ENCODE data around the gene ATP8A2.
"Not testable (repeated sequence)": the region's sequence is repeated elsewhere in the genome, so short reads cannot be mapped to it uniquely, and the experiment has no call there.

ATP8A2 gene

GRCh38 chr13:25466880-25467279, 95.1 kb downstream of the ATP8A2 start:
- DNase-seq: no peak

- DNase-seq: peak; percentile 32
Measured at GRCh38 chr13:25468325-25469168, 96.8 kb downstream of the ATP8A2 start.

GRCh38 chr13:25469169-25469525, 97.4 kb downstream of the ATP8A2 start:
- DNase-seq: no peak

GRCh38 chr13:25473864-25474263, 102.1 kb downstream of the ATP8A2 start:
- no peak for DNase-seq

GRCh38 chr13:25478186-25478585, 106.4 kb downstream of the ATP8A2 start:
- DNase-seq: peak; percentile 18

- peak; percentile 16 for DNase-seq
Measured at GRCh38 chr13:25489238-25489637, 117.5 kb downstream of the ATP8A2 start.

GRCh38 chr13:25490236-25490635, 118.5 kb downstream of the ATP8A2 start:
- no peak for DNase-seq

GRCh38 chr13:25493931-25494640, 122.3 kb downstream of the ATP8A2 start:
- peak; percentile 1 for DNase-seq

- DNase-seq: no peak
Measured at GRCh38 chr13:25494698-25495411, 123.1 kb downstream of the ATP8A2 start.

DNA sequence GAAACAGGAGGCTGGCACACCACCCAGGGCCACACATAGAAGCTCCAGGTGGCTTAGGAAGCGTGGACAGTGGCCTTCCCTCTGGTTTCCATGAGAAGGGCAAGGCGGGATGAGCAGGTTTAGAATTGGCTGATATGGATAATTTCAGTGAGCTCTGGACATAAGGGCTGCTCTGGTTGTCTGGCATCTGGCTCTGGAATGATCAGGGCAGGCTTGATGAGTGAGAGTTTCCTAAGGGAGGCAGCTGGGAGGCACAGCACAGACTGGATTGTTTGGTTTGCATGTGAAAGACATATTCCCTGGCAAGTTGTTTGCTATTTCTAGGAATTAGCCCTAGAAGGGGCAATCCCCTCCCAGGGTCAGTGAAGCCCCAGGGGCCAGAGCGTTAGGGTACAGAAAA, 129.5 kb downstream of the ATP8A2 start:
- DNase-seq: no peak

GRCh38 chr13:25502031-25502430, 130.3 kb downstream of the ATP8A2 start:
- no peak for DNase-seq

GRCh38 chr13:25502551-25502950, 130.8 kb downstream of the ATP8A2 start:
- no peak for DNase-seq

DNA sequence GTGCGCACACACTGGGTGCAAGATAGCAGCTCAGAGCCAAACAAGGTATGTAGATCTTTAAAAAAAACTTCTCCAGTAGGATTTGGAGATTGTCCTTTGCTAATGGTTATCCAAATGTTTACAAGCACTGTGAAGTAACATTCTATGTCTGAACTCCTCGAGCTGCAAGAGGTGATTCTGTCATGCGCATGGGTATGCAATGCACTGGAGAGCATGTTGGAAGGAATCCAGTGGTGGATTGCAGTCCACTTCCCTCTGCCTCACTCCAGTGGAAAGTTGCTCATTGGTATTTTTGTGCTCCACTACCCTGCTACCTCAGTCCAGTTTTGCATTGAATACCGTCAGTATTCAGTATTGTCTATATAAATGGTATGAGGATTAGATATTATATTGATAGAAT, 132.1 kb downstream of the ATP8A2 start:
- no peak for DNase-seq

DNA sequence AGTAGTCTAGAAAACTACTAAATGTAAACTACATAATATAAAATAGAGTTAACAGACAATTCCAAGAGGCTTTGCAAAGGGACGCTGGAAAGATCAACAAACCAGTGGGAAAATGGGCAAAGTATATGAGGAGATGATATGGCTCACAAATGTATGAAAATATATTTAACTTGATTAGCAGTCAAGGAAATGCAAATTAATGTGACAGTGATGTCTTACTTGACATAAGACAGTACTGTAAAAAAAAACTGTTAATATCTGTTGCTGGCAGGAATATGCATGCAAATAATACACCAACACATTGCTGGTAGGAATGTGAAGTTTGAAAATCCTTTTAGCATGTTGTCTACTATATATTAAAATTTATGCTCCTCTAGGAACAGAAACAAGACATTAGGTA, 136.1 kb downstream of the ATP8A2 start:
- DNase-seq: no peak

- DNase-seq: not testable (repeated sequence)
Measured at GRCh38 chr13:25513060-25513459, 141.3 kb downstream of the ATP8A2 start.

GRCh38 chr13:25518441-25518840, 146.7 kb downstream of the ATP8A2 start:
- no peak for DNase-seq

- no peak for DNase-seq
Measured at GRCh38 chr13:25525884-25526283, 154.1 kb downstream of the ATP8A2 start.

GRCh38 chr13:25528266-25528665, 156.5 kb downstream of the ATP8A2 start:
- no peak for DNase-seq

DNA sequence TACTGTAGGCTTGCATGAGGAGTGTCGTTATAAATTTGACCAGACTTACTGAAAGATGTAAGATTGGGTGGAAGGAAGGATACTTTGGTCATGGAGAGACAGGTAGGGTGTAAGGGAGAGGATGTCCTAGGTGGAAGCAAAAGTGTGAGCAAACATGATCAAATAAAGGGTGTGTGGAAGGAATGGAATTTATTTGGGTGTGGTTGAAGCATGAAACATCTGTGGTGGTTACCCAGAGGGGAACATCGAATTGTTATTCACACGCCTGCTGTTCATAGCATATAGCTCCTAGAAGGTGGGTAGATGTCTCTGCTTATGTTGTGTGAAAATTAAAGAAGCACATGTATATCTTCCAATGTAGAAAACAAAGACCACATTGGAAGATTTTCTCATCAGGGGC, 157.7 kb downstream of the ATP8A2 start:
- DNase-seq: no peak

- no peak for DNase-seq
Measured at GRCh38 chr13:25538276-25538675, 166.5 kb downstream of the ATP8A2 start.

GRCh38 chr13:25541434-25542123, 169.8 kb downstream of the ATP8A2 start:
- DNase-seq: no peak

DNA sequence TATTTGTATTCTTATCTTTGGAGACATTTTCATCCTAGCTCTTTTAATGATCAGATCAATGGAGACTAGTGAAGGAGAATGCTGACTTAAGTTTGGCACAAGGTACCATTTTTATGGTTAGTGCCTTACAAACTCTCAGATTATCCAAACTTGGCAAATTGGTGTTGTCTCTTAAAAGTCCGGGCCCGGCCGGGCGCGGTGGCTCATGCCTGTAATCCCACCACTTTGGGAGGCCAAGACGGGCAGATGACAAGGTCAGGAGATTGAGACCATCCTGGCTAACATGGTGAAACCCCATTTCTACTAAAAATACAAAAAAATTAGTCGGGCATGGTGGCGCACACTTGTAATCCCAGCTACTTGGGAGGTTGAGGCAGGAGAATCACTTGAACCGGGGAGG, 177.2 kb downstream of the ATP8A2 start:
- DNase-seq: not testable (repeated sequence)

- no peak for DNase-seq
Measured at GRCh38 chr13:25561812-25562211, 190.0 kb downstream of the ATP8A2 start.
